ENCODE measurements around the gene NFE2L3. TPM values are rescaled to one million over a fixed set of nuclear protein-coding genes. Genes with fewer than 3 reads are reported as not detected.

The NFE2L3 gene
- total and polyA plus RNA-seq, 2 of the 8 experiments (the other 6 are each of a cell fraction or from before 2014, with no cell fraction given) = 64.9 to 76.5 TPM

DNA sequence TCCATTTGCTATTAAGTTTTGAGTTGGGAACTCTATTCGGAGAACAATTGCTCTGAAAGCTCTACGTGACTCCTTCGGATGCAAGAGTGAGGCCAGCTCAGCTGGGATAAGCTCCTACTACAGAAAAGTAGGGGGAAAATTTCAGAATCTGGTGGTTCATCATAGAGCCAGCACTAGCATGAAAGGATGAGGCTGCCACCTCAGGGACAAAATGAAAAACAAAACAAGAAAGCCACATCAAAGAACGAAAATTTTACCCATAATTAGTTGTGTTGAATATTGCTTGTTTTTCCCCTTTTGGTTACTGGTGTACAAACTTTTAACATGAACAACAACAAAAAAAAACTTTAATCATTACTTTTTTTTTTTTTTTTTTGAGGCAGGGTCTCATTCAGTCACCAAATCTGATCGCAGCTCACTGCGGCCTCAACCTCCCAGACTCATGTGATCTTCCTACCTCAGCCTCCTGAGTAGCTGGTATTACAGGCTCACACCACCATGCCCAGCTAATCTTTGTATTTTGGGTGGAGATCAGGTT, 39.7 kb upstream of the NFE2L3 start (continued):
- TF ChIP-seq, protein P1, sequence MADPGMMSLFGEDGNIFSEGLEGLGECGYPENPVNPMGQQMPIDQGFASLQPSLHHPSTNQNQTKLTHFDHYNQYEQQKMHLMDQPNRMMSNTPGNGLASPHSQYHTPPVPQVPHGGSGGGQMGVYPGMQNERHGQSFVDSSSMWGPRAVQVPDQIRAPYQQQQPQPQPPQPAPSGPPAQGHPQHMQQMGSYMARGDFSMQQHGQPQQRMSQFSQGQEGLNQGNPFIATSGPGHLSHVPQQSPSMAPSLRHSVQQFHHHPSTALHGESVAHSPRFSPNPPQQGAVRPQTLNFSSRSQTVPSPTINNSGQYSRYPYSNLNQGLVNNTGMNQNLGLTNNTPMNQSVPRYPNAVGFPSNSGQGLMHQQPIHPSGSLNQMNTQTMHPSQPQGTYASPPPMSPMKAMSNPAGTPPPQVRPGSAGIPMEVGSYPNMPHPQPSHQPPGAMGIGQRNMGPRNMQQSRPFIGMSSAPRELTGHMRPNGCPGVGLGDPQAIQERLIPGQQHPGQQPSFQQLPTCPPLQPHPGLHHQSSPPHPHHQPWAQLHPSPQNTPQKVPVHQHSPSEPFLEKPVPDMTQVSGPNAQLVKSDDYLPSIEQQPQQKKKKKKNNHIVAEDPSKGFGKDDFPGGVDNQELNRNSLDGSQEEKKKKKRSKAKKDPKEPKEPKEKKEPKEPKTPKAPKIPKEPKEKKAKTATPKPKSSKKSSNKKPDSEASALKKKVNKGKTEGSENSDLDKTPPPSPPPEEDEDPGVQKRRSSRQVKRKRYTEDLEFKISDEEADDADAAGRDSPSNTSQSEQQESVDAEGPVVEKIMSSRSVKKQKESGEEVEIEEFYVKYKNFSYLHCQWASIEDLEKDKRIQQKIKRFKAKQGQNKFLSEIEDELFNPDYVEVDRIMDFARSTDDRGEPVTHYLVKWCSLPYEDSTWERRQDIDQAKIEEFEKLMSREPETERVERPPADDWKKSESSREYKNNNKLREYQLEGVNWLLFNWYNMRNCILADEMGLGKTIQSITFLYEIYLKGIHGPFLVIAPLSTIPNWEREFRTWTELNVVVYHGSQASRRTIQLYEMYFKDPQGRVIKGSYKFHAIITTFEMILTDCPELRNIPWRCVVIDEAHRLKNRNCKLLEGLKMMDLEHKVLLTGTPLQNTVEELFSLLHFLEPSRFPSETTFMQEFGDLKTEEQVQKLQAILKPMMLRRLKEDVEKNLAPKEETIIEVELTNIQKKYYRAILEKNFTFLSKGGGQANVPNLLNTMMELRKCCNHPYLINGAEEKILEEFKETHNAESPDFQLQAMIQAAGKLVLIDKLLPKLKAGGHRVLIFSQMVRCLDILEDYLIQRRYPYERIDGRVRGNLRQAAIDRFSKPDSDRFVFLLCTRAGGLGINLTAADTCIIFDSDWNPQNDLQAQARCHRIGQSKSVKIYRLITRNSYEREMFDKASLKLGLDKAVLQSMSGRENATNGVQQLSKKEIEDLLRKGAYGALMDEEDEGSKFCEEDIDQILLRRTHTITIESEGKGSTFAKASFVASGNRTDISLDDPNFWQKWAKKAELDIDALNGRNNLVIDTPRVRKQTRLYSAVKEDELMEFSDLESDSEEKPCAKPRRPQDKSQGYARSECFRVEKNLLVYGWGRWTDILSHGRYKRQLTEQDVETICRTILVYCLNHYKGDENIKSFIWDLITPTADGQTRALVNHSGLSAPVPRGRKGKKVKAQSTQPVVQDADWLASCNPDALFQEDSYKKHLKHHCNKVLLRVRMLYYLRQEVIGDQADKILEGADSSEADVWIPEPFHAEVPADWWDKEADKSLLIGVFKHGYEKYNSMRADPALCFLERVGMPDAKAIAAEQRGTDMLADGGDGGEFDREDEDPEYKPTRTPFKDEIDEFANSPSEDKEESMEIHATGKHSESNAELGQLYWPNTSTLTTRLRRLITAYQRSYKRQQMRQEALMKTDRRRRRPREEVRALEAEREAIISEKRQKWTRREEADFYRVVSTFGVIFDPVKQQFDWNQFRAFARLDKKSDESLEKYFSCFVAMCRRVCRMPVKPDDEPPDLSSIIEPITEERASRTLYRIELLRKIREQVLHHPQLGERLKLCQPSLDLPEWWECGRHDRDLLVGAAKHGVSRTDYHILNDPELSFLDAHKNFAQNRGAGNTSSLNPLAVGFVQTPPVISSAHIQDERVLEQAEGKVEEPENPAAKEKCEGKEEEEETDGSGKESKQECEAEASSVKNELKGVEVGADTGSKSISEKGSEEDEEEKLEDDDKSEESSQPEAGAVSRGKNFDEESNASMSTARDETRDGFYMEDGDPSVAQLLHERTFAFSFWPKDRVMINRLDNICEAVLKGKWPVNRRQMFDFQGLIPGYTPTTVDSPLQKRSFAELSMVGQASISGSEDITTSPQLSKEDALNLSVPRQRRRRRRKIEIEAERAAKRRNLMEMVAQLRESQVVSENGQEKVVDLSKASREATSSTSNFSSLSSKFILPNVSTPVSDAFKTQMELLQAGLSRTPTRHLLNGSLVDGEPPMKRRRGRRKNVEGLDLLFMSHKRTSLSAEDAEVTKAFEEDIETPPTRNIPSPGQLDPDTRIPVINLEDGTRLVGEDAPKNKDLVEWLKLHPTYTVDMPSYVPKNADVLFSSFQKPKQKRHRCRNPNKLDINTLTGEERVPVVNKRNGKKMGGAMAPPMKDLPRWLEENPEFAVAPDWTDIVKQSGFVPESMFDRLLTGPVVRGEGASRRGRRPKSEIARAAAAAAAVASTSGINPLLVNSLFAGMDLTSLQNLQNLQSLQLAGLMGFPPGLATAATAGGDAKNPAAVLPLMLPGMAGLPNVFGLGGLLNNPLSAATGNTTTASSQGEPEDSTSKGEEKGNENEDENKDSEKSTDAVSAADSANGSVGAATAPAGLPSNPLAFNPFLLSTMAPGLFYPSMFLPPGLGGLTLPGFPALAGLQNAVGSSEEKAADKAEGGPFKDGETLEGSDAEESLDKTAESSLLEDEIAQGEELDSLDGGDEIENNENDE (IDR thresholded peaks at IDR 0.05; ENCODE audit: insufficient replicate concordance, low read length) = no peak
- TF ChIP-seq BCL11A (IDR thresholded peaks at IDR 0.05; ENCODE audit: low read depth in 2 of 2, low read length in 2 of 2) = no peak
- TF ChIP-seq, protein P2, sequence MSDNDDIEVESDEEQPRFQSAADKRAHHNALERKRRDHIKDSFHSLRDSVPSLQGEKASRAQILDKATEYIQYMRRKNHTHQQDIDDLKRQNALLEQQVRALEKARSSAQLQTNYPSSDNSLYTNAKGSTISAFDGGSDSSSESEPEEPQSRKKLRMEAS (IDR thresholded peaks at IDR 0.05) = no peak
